Thoracic aorta (tissue), 2 donors: ENCODE data around the gene YIPF1. TPM values are rescaled to one million over a fixed set of nuclear protein-coding genes. Genes with fewer than 3 reads are reported as not detected.

Experiments
- ATAC-seq: fragments of 150-250 bp; one replicate; pipeline ENCODE4 v1.8.0; 2017; ENCODE audit warnings: low read depth; ENCODE audit not compliant: insufficient number of reproducible peaks, low FRiP score
- DNase-seq: peaks from one replicate; pipeline ENCODE4 v3.0.0-alpha.2; 2020; ENCODE audit warnings: low spot score
- H3K27ac ChIP-seq, 2 donors: fragments of 200-600 bp; sonication (generic); 1 replicate in 1 of 2; 2 replicates in 1 of 2; pipeline ENCODE4 v1.5.1; 2016; ENCODE audit warnings: mild to moderate bottlenecking in 2 of 2, moderate library complexity in 2 of 2
- H3K27me3 ChIP-seq: fragments of 200-600 bp; sonication (generic); replicated peaks from 2 replicates; pipeline ENCODE4 v1.6.0; 2016; ENCODE audit warnings: mild to moderate bottlenecking; ENCODE audit not compliant: insufficient read depth
- H3K36me3 ChIP-seq: fragments of 200-600 bp; sonication (generic); one replicate; pipeline ENCODE4 v1.5.1; 2016
- H3K4me1 ChIP-seq, 2 donors: fragments of 200-600 bp; sonication (generic); 1 replicate in 1 of 2; 2 replicates in 1 of 2; pipeline versions ENCODE4 v1.5.1 to v1.6.0; 2016; ENCODE audit warnings: low read depth in 2 of 2, mild to moderate bottlenecking in 1 of 2; ENCODE audit not compliant: control insufficient read depth in 1 of 2
- H3K4me3 ChIP-seq: fragments of 200-600 bp; sonication (generic); 2 replicates; pipeline ENCODE4 v1.5.1; 2016; ENCODE audit warnings: mild to moderate bottlenecking
- H3K9me3 ChIP-seq: fragments of 200-600 bp; sonication (generic); 2 replicates; pipeline ENCODE4 v1.5.1; 2016
- CTCF ChIP-seq: fragments of 200-600 bp; sonication (generic); IDR thresholded peaks from one replicate; pipeline ENCODE4 v1.5.1; 2019; ENCODE audit warnings: antibody characterized with exemption
- total RNA-seq, 2 donors: library from RNA; depleted of rRNA; stranded (reverse); fragments of >200 nt; gene quantifications; one replicate each; pipeline versions ENCODE4 v1.1.0 to v1.2.3, GENCODE V29; 2016

Gene YIPF1
- total RNA-seq, 2 donors from 2014 or later: 18.8 to 20.7 TPM

- no peak overlapping the region for H3K4me3 ChIP-seq
- ATAC-seq (no peak), DNase-seq (no peak)
- no peak overlapping the region for H3K27ac ChIP-seq
- H3K9me3 ChIP-seq: no peaks in the 10 kb centered on the region
- peaks cover 47% of the 10 kb centered on the region for H3K36me3 ChIP-seq
- no peaks in the 10 kb centered on the region for H3K27me3 ChIP-seq
- no peak for TF ChIP-seq CTCF
- no peaks in the 10 kb centered on the region for H3K4me1 ChIP-seq
Observed at GRCh38 chr1:53871773-53872484, 17.7 kb downstream of the YIPF1 start.

- Histone ChIP-seq H3K9me3 (no peaks in the 10 kb centered on the region), H3K27me3 (no peaks in the 10 kb centered on the region), H3K36me3 (peaks cover 47% of the 10 kb centered on the region), H3K4me1 (no peaks in the 10 kb centered on the region), H3K27ac (no peak overlapping the region), H3K4me3 (no peak overlapping the region)
- no peak for DNase-seq
- no peak for ATAC-seq
- no peak for TF ChIP-seq CTCF
Observed at GRCh38 chr1:53871221-53871620, 18.4 kb downstream of the YIPF1 start.

GRCh38 chr1:53869454-53870117 lies 20.0 kb downstream of the YIPF1 start:
- H3K9me3 ChIP-seq: no peaks in the 10 kb centered on the region
- H3K36me3 ChIP-seq: peaks cover 42% of the 10 kb centered on the region
- no peak overlapping the region for H3K27ac ChIP-seq
- no peaks in the 10 kb centered on the region for H3K4me1 ChIP-seq
- ATAC-seq (no peak), DNase-seq (no peak)
- H3K4me3 ChIP-seq: no peak overlapping the region
- H3K27me3 ChIP-seq: no peaks in the 10 kb centered on the region
- TF ChIP-seq CTCF: no peak

GRCh38 chr1:53868565-53868964 lies 21.0 kb downstream of the YIPF1 start:
- ATAC-seq: no peak
- DNase-seq: no peak
- no peaks in the 10 kb centered on the region for H3K4me1 ChIP-seq
- H3K27ac ChIP-seq: no peak overlapping the region
- peaks cover 42% of the 10 kb centered on the region for H3K36me3 ChIP-seq
- no peak overlapping the region for H3K4me3 ChIP-seq
- H3K9me3 ChIP-seq: no peaks in the 10 kb centered on the region
- TF ChIP-seq CTCF: no peak
- no peaks in the 10 kb centered on the region for H3K27me3 ChIP-seq

GRCh38 chr1:53862507-53862906 lies 27.1 kb downstream of the YIPF1 start:
- DNase-seq (no peak), ATAC-seq (no peak)
- no peaks in the 10 kb centered on the region for H3K9me3 ChIP-seq
- no peak overlapping the region for H3K27ac ChIP-seq
- H3K27me3 ChIP-seq: no peaks in the 10 kb centered on the region
- no peaks in the 10 kb centered on the region for H3K4me1 ChIP-seq
- H3K36me3 ChIP-seq: peaks cover 35% of the 10 kb centered on the region
- no peak for TF ChIP-seq CTCF
- H3K4me3 ChIP-seq: no peak overlapping the region
